B cell (primary cell): ENCODE results near the gene EIF2S3B.

ENCODE experiments used
- CTCF ChIP-seq: fragments of 200-600 bp; IDR thresholded peaks from one replicate; pipeline ENCODE4 v1.8.0; 2022; ENCODE audit warnings: antibody characterized with exemption, mild to moderate bottlenecking
- EZH2 ChIP-seq: IDR thresholded peaks from 2 replicates; pipeline ENCODE4 v1.6.1; 2012; ENCODE audit warnings: borderline replicate concordance, low read depth, mild to moderate bottlenecking, moderate library complexity, low read length; ENCODE audit not compliant: insufficient read depth, poor library complexity, severe bottlenecking

- TF ChIP-seq CTCF = no peak
- TF ChIP-seq EZH2 = no peak
Observed at GRCh38 chr12:10505620-10506019, at the start of gene EIF2S3B.
